Measurements from ENCODE around the gene RANBP9.

- TF ChIP-seq, protein P1, sequence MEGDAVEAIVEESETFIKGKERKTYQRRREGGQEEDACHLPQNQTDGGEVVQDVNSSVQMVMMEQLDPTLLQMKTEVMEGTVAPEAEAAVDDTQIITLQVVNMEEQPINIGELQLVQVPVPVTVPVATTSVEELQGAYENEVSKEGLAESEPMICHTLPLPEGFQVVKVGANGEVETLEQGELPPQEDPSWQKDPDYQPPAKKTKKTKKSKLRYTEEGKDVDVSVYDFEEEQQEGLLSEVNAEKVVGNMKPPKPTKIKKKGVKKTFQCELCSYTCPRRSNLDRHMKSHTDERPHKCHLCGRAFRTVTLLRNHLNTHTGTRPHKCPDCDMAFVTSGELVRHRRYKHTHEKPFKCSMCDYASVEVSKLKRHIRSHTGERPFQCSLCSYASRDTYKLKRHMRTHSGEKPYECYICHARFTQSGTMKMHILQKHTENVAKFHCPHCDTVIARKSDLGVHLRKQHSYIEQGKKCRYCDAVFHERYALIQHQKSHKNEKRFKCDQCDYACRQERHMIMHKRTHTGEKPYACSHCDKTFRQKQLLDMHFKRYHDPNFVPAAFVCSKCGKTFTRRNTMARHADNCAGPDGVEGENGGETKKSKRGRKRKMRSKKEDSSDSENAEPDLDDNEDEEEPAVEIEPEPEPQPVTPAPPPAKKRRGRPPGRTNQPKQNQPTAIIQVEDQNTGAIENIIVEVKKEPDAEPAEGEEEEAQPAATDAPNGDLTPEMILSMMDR (IDR thresholded peaks at IDR 0.05): no peak
- TF ChIP-seq POLR2AphosphoS5 (IDR thresholded peaks at IDR 0.05) (no peak), EP300 (IDR thresholded peaks at IDR 0.05) (no peak)
These were observed 120.3 kb downstream of the RANBP9 start for GRCh38 chr6:13591205-13591921.
